Medulla oblongata (tissue), 1 donor: ENCODE data around the gene LIX1L.

ENCODE experiments used
- DNase-seq: peaks from one replicate; pipeline ENCODE4 v3.0.0-alpha.2; 2015; ENCODE audit errors: extremely low spot score

LIX1L gene

GRCh38 chr1:145893306-145894055 is 64.3 kb downstream of the LIX1L start:
- no peak for DNase-seq

GRCh38 chr1:145892486-145893087 is 65.2 kb downstream of the LIX1L start:
- DNase-seq, result no peak

- peak; percentile 96 for DNase-seq
Measured at GRCh38 chr1:145891587-145892485, 66.0 kb downstream of the LIX1L start.

DNA sequence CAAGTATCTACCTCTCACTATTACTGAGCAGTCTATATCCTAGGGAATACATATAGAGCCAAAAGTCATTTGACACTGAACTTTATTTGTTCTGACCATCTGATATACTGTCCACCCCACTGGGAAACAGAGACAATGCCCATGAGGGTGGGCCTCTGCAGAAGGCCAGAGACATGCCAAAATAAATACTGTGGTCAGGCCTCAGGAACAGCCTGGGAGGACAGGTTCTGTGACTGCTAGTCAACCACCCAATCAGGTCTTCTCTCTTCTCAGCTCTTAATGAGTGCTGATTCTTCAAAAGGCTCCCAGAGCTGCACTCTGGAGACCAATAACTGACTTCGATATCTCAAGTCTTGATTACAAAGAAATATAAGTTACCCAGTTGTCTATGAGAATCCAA is 66.7 kb downstream of the LIX1L start:
- DNase-seq, result no peak

DNA sequence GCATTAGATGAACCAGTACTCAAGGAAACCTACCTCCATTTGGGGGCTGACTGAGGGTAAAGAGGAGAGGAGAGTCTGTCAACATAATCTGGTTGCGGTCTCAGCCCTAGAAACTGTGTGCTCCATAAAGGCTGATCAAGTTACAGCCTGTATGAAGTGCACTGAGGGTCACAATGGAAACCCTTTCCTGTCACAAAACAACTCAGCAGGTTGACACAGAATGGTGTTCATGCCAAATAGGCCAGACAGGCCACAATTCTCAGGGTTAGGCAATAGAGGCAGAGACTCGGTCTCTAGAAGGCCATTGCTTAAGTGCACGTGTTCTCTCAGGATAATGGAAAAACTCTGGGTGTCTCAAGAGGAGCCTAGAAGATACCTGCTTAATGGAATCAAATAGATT is 68.1 kb downstream of the LIX1L start:
- no peak for DNase-seq

GRCh38 chr1:145887631-145888030 is 70.2 kb downstream of the LIX1L start:
- DNase-seq, result no peak

DNA sequence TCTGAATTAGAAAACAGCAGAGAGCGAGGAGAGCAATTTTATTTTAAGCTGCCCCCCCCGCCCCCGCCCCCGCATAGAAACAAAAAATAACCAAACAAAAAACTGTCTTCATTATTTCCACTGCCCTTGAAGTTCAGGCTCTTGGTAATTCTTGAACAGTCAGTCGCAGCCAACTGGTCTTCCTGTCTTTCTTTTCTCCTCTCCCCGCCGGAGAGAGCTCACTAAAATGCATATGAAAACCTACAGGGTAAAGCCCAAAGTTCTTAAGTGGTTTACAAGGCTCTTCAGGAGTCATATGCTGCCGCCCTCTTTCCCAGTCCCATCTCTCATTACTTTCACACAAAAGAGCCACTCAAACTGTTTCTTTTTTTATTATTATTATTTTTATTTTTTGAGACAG is 71.0 kb downstream of the LIX1L start:
- no peak for DNase-seq

DNA sequence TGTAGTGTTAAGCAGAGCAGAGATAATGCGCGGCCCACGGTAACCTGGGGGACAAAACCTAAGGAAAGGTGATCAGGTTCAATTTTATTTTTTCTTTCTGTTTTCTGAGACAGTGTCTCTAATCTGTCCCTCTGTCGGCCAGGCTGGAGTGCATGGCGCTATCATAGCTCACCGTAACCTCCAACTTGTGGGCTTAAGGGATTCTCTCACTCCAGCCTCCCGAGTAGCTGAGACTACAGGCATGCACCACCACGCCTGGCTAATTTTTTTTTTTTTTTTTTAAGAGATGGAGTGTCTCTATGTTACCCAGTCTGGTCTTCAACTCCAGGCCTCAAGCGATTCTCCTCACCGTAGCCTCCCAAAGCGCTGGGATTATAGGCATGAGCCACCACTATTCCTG is 71.4 kb downstream of the LIX1L start:
- DNase-seq, result no peak

DNA sequence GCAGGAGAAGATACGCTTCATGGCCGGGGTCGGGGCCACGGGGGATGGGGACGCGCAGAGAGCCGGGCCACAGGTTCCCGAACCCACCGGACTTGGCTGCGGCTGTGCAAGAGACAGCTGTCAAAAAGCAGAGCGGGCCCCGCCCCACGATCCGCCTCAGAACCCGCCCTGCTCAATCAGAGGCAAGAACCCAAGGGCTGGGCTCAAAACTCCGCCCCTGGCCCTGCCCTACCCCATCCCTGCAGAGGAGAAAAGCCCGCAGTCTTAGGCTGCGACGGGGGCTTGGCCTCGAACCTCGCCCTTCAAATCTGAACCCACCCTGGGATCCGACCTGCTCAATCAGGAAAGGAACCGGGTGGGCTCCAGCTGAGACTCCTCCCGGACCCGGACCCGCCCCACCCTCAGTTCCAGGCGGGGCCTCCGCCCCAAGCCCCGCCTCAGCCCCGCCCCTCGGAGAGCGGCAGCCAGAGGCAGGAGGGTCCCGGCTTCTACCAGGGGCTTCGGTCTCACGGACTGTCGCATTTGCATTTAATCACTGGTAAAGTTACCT is 72.0 kb downstream of the LIX1L start, which contains the start of gene ANKRD35:
ANKRD35 (minus strand) TSS at position 129 of the 550 bp plus-strand sequence; CDS start at position 21, 108 bp downstream.
- peak; percentile 80 for DNase-seq

DNA sequence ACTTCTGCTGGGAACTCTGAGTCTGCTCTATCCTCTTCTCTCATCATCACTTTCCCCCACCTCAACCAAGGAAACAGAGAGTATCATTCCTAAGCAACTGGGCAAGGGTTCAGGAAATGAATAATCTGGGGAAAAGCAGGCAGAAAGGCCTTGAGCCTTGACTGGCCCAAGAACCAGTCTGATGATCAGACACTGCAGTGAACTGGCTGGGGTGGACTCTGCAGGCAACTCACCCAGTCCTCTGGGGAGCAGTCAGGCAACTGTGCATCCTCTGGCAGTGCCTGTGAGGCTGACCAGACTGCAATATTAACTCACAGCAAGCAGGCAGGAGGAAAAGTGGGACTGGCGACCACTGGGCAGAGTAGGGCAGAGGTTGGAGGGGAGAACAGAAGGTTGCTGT is 73.1 kb downstream of the LIX1L start:
- no peak for DNase-seq
